SK-N-SH treated with all-trans-retinoic acid at 6 μM for 48 hours (cell line): ENCODE data around the gene OCA2.

Experiments
- RARB ChIP-seq: fragments of 250-450 bp; sonication (Bioruptor Pico); IDR thresholded peaks from 2 replicates; pipeline ENCODE4 v1.8.0; 2021; ENCODE audit warnings: mild to moderate bottlenecking, moderate library complexity
- SNAI2 ChIP-seq: fragments of 250-450 bp; sonication (Bioruptor Pico); IDR thresholded peaks from 2 replicates; pipeline ENCODE4 v1.5.0; 2020; ENCODE audit warnings: mild to moderate bottlenecking, moderate library complexity
- ZC3H10 ChIP-seq: fragments of 250-450 bp; sonication (Bioruptor Pico); IDR thresholded peaks from 2 replicates; pipeline ENCODE4 v1.5.1; 2021; ENCODE audit warnings: mild to moderate bottlenecking, moderate library complexity
- TF ChIP-seq, protein P1 (sequence below): fragments of 250-450 bp; sonication (Bioruptor Pico); IDR thresholded peaks from 2 replicates; pipeline ENCODE4 v1.8.0; 2020; ENCODE audit warnings: mild to moderate bottlenecking, moderate library complexity, borderline replicate concordance
- TF ChIP-seq, protein P2 (sequence below): fragments of 250-450 bp; sonication (Bioruptor Pico); IDR thresholded peaks from 2 replicates; pipeline ENCODE4 v1.5.0; 2020; ENCODE audit warnings: mild to moderate bottlenecking, moderate library complexity

DNA sequence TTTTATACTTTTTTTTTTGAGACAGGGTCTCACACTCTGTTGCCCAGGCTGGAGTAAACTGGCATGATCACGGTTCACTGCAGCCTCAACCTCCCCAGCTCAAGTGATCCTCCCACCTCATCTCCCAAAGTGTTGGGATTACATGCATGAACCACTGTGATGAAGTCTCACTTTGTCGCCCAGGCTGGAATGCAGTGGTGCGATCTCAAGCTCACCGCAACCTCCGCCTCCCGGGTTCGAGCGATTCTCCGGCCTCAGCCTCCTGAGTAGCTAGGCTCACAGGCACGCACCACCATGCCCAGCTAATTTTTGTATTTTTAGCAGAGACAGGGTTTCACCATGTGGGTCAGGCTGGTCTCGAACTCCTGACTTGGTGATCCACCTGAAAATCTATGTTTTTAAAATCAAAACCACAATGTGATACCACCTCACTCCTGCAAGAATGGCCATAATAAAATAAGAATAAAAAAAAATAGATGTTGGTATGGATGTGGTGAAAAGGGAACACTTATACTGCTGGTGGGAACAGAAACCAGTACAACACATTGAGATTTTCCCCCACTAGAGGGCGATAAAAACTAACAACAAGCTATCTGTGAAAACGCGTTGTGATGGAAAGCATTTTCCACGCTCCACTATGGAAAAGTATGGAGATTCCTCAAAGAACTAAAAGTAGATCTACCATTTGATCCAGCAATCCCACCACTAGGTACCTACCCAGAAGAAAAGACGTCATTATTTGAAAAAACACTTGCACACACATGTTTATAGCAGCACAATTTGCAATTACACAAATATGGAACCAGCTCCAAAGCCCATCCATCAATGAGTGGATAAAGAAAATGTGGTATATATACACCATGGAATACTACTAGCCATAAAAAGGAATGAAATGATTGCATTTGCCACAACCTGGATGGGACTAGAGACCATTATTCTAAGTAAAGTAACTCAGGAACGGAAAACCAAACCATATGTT lies 26.8 kb upstream of the OCA2 start:
- TF ChIP-seq, protein P1, sequence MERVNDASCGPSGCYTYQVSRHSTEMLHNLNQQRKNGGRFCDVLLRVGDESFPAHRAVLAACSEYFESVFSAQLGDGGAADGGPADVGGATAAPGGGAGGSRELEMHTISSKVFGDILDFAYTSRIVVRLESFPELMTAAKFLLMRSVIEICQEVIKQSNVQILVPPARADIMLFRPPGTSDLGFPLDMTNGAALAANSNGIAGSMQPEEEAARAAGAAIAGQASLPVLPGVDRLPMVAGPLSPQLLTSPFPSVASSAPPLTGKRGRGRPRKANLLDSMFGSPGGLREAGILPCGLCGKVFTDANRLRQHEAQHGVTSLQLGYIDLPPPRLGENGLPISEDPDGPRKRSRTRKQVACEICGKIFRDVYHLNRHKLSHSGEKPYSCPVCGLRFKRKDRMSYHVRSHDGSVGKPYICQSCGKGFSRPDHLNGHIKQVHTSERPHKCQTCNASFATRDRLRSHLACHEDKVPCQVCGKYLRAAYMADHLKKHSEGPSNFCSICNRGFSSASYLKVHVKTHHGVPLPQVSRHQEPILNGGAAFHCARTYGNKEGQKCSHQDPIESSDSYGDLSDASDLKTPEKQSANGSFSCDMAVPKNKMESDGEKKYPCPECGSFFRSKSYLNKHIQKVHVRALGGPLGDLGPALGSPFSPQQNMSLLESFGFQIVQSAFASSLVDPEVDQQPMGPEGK (CRISPR knock-in tag): no peak
- no peak for TF ChIP-seq RARB (CRISPR knock-in tag)
- TF ChIP-seq ZC3H10 (CRISPR knock-in tag): no peak
- TF ChIP-seq, protein P2, sequence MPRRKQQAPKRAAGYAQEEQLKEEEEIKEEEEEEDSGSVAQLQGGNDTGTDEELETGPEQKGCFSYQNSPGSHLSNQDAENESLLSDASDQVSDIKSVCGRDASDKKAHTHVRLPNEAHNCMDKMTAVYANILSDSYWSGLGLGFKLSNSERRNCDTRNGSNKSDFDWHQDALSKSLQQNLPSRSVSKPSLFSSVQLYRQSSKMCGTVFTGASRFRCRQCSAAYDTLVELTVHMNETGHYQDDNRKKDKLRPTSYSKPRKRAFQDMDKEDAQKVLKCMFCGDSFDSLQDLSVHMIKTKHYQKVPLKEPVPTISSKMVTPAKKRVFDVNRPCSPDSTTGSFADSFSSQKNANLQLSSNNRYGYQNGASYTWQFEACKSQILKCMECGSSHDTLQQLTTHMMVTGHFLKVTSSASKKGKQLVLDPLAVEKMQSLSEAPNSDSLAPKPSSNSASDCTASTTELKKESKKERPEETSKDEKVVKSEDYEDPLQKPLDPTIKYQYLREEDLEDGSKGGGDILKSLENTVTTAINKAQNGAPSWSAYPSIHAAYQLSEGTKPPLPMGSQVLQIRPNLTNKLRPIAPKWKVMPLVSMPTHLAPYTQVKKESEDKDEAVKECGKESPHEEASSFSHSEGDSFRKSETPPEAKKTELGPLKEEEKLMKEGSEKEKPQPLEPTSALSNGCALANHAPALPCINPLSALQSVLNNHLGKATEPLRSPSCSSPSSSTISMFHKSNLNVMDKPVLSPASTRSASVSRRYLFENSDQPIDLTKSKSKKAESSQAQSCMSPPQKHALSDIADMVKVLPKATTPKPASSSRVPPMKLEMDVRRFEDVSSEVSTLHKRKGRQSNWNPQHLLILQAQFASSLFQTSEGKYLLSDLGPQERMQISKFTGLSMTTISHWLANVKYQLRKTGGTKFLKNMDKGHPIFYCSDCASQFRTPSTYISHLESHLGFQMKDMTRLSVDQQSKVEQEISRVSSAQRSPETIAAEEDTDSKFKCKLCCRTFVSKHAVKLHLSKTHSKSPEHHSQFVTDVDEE: no peak
- no peak for TF ChIP-seq SNAI2
